GM12878 (cell line): ENCODE measurements around the gene SP4. TPM values are rescaled to one million over a fixed set of nuclear protein-coding genes. Genes with fewer than 3 reads are reported as not detected.

Source experiments
- ATF2 ChIP-seq: IDR thresholded peaks from 2 replicates; pipeline ENCODE4 v1.6.1; 2012; ENCODE audit warnings: low read length, inconsistent platforms
- DPF2 ChIP-seq: fragments of 450-650 bp; IDR thresholded peaks from 2 replicates; pipeline ENCODE4 v1.6.1; 2017; ENCODE audit warnings: mild to moderate bottlenecking
- E4F1 ChIP-seq: fragments of 450-650 bp; IDR thresholded peaks from 2 replicates; pipeline ENCODE4 v1.6.1; 2018; ENCODE audit warnings: borderline replicate concordance, mild to moderate bottlenecking; ENCODE audit not compliant: partially characterized antibody
- FOXK2 ChIP-seq: fragments of 450-650 bp; IDR thresholded peaks from 2 replicates; pipeline ENCODE4 v1.6.1; 2017; ENCODE audit warnings: mild to moderate bottlenecking, moderate library complexity
- IKZF2 ChIP-seq, 2 experiments: fragments of 450-650 bp; IDR thresholded peaks; 2 replicates each; pipeline ENCODE4 v1.6.1; 2017; ENCODE audit warnings: mild to moderate bottlenecking in 2 of 2, moderate library complexity in 2 of 2
- IRF5 ChIP-seq: fragments of 450-650 bp; IDR thresholded peaks from 2 replicates; pipeline ENCODE4 v1.6.1; 2017; ENCODE audit warnings: borderline replicate concordance
- KDM1A ChIP-seq: fragments of 200-600 bp; sonication (generic); IDR thresholded peaks from 2 replicates; pipeline ENCODE4 v1.6.1; 2016; ENCODE audit warnings: borderline replicate concordance
- NFIC ChIP-seq: IDR thresholded peaks from 2 replicates; pipeline ENCODE4 v1.6.1; 2012; ENCODE audit warnings: low read depth, mild to moderate bottlenecking, inconsistent platforms, low read length, moderate library complexity
- RB1 ChIP-seq: fragments of 450-650 bp; formaldehyde crosslinking; IDR thresholded peaks from 2 replicates; pipeline ENCODE4 v1.6.1; 2017; ENCODE audit warnings: mild to moderate bottlenecking, borderline replicate concordance
- RELB ChIP-seq: fragments of 450-650 bp; IDR thresholded peaks from 2 replicates; pipeline ENCODE4 v1.6.1; 2017; ENCODE audit warnings: low read depth, mild to moderate bottlenecking, moderate library complexity
- SIX5 ChIP-seq: IDR thresholded peaks from 2 replicates; pipeline ENCODE4 v1.6.1; 2011; ENCODE audit warnings: mild to moderate bottlenecking, low read depth, low read length, moderate library complexity; ENCODE audit not compliant: severe bottlenecking
- SMAD5 ChIP-seq: IDR thresholded peaks from 2 replicates; pipeline ENCODE4 v1.6.1; 2016; ENCODE audit warnings: antibody characterized with exemption, low read depth
- SUZ12 ChIP-seq: fragments of 200-600 bp; sonication (generic); IDR thresholded peaks from one replicate; pipeline ENCODE4 v1.6.1; 2018; ENCODE audit warnings: antibody characterized with exemption, mild to moderate bottlenecking; ENCODE audit not compliant: unreplicated experiment
- polyA plus RNA-seq, 11 experiments: library from polyadenylated mRNA; depleted of rRNA in 4 of 11; unstranded in 6 of 11; stranded (reverse) in 5 of 11; fragments of >200 nt; fragmentation: Nextera tagmentation in 4 of 11; fragmentation: Illumina TruSeq in 1 of 11; extraction: Ambion mirVana in 4 of 11; extraction: Trizol in 1 of 11; gene quantifications; 1 replicate in 1 of 11; 2 replicates in 10 of 11; pipeline versions ENCODE4 v1.2.1 to v1.2.3, GENCODE V29; 2011 to 2016; ENCODE audit warnings: inconsistent platforms in 2 of 11, missing spikeins in 2 of 11, low read depth in 1 of 11
- total RNA-seq, 4 experiments: library from RNA; depleted of rRNA in 3 of 4; stranded (reverse); fragments of >200 nt in 3 of 4; fragmentation: Illumina TruSeq in 1 of 4; extraction: Trizol in 1 of 4; gene quantifications; 2 replicates each; pipeline versions ENCODE4 v1.2.1 to v1.2.3, GENCODE V29; 2013 to 2021
- TF ChIP-seq, protein P1 (sequence below): fragments of 450-650 bp; IDR thresholded peaks from 2 replicates; pipeline ENCODE4 v1.6.1; 2017; ENCODE audit warnings: mild to moderate bottlenecking, low read depth, inconsistent platforms; ENCODE audit not compliant: poor library complexity, severe bottlenecking
- TF ChIP-seq, protein P2 (sequence below): fragments of 450-650 bp; IDR thresholded peaks from 2 replicates; pipeline ENCODE4 v1.6.1; 2018; ENCODE audit warnings: mild to moderate bottlenecking, low read depth, moderate library complexity; ENCODE audit not compliant: partially characterized antibody
- TF ChIP-seq, protein P3 (sequence below): fragments of 450-650 bp; IDR thresholded peaks from 2 replicates; pipeline ENCODE4 v1.6.1; 2014; ENCODE audit warnings: mild to moderate bottlenecking

SP4 gene
- total and polyA plus RNA-seq, 10 of the 15 experiments (the other 5 are each of a cell fraction or from before 2014, with no cell fraction given) = 6.2 to 32.4 (median 16.1) TPM

DNA sequence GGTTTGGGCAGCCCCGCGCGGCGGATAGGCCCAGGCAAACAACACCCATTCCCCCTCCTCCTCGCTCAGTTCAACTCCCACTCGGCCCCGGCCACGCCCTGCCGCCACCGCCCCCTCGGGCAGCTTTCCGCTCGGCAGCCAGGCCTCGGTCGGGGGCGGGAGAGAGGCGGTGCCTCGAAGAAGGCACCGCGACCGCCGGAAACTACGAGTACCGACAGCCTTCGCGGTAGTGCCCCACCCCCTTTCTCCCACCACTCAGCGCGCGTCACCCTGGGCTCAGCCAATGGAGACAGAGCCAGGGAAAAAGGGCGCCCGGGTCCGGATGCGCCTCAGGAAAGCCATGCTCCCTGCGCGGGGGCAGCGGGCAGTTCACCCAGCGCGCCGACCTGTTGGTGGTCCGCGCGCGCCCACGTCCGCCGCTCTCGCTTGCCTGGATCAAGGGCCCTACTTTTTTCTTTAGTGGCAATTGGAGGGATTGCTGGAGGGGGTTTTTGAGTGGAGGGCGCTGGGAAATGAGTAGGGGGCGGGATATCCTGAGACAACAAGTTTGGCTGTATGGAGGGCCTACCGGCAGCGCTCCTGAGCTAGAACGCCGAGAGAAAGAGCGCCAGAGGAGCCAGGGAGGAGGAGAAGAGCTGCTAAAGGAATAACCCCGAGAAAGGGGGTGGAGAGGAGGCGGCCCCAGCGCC is 557 bp upstream of the SP4 start (continued):
- TF ChIP-seq, protein P1, sequence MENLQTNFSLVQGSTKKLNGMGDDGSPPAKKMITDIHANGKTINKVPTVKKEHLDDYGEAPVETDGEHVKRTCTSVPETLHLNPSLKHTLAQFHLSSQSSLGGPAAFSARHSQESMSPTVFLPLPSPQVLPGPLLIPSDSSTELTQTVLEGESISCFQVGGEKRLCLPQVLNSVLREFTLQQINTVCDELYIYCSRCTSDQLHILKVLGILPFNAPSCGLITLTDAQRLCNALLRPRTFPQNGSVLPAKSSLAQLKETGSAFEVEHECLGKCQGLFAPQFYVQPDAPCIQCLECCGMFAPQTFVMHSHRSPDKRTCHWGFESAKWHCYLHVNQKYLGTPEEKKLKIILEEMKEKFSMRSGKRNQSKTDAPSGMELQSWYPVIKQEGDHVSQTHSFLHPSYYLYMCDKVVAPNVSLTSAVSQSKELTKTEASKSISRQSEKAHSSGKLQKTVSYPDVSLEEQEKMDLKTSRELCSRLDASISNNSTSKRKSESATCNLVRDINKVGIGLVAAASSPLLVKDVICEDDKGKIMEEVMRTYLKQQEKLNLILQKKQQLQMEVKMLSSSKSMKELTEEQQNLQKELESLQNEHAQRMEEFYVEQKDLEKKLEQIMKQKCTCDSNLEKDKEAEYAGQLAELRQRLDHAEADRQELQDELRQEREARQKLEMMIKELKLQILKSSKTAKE = no peak
- TF ChIP-seq FOXK2 (no peak), IRF5 (no peak), SMAD5 (no peak), IKZF2 (IDR thresholded peaks at IDR 0.05) (peak; percentile 21 to 57; a peak in 2 of 4 replicates), ATF2 (no peak), DPF2 (no peak), SIX5 (peak; percentile 88), NFIC (no peak), RB1 (peak; percentile 40; the same call in 1 of the 2 replicates), KDM1A (no peak), RELB (peak; percentile 70), SUZ12 (no peak), E4F1 (no peak)
- TF ChIP-seq, protein P2, sequence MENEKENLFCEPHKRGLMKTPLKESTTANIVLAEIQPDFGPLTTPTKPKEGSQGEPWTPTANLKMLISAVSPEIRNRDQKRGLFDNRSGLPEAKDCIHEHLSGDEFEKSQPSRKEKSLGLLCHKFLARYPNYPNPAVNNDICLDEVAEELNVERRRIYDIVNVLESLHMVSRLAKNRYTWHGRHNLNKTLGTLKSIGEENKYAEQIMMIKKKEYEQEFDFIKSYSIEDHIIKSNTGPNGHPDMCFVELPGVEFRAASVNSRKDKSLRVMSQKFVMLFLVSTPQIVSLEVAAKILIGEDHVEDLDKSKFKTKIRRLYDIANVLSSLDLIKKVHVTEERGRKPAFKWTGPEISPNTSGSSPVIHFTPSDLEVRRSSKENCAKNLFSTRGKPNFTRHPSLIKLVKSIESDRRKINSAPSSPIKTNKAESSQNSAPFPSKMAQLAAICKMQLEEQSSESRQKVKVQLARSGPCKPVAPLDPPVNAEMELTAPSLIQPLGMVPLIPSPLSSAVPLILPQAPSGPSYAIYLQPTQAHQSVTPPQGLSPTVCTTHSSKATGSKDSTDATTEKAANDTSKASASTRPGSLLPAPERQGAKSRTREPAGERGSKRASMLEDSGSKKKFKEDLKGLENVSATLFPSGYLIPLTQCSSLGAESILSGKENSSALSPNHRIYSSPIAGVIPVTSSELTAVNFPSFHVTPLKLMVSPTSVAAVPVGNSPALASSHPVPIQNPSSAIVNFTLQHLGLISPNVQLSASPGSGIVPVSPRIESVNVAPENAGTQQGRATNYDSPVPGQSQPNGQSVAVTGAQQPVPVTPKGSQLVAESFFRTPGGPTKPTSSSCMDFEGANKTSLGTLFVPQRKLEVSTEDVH = no peak
- TF ChIP-seq, protein P3, sequence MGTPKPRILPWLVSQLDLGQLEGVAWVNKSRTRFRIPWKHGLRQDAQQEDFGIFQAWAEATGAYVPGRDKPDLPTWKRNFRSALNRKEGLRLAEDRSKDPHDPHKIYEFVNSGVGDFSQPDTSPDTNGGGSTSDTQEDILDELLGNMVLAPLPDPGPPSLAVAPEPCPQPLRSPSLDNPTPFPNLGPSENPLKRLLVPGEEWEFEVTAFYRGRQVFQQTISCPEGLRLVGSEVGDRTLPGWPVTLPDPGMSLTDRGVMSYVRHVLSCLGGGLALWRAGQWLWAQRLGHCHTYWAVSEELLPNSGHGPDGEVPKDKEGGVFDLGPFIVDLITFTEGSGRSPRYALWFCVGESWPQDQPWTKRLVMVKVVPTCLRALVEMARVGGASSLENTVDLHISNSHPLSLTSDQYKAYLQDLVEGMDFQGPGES = no peak
